Suprapubic skin (tissue), 4 donors: ENCODE data around the gene TMEM248. TPM values are rescaled to one million over a fixed set of nuclear protein-coding genes. Genes with fewer than 3 reads are reported as not detected.

ENCODE experiments used
- DNase-seq, 2 donors: peaks; one replicate each; pipeline ENCODE4 v3.0.0-alpha.2; 2019; ENCODE audit warnings: low spot score in 2 of 2
- H3K27ac ChIP-seq: fragments of 200-600 bp; sonication (generic); one replicate; pipeline ENCODE4 v1.5.1; 2019
- H3K27me3 ChIP-seq: fragments of 200-600 bp; sonication (generic); one replicate; pipeline ENCODE4 v1.5.1; 2019
- H3K36me3 ChIP-seq: fragments of 200-600 bp; sonication (generic); one replicate; pipeline ENCODE4 v1.5.1; 2019
- H3K4me1 ChIP-seq: fragments of 200-600 bp; sonication (generic); one replicate; pipeline ENCODE4 v1.5.1; 2019
- H3K4me3 ChIP-seq: fragments of 200-600 bp; sonication (generic); one replicate; pipeline ENCODE4 v1.5.1; 2019; ENCODE audit warnings: mild to moderate bottlenecking
- H3K9me3 ChIP-seq: fragments of 200-600 bp; sonication (generic); one replicate; pipeline ENCODE4 v1.5.1; 2019
- EP300 ChIP-seq: sonication (generic); formaldehyde crosslinking; IDR thresholded peaks from one replicate; pipeline ENCODE4 v1.6.1; 2017; ENCODE audit warnings: antibody characterized with exemption
- POLR2A ChIP-seq, 2 donors: fragments of 450-650 bp; IDR thresholded peaks; one replicate each; pipeline ENCODE4 v1.6.1; 2017; ENCODE audit warnings: antibody characterized with exemption in 2 of 2, mild to moderate bottlenecking in 2 of 2, moderate library complexity in 2 of 2
- POLR2AphosphoS5 ChIP-seq, 3 donors: sonication (generic); formaldehyde crosslinking; IDR thresholded peaks; one replicate each; pipeline ENCODE4 v1.6.1; 2017; ENCODE audit warnings: antibody characterized with exemption in 3 of 3
- WGBS: methylation state at CpG from one replicate; pipeline ENCODE4 v1.1.5; 2018; 5-methylcytosine and 5-hydroxymethylcytosine counted together
- total RNA-seq, 4 donors: library from RNA; depleted of rRNA; stranded (reverse); fragments of >200 nt; gene quantifications; one replicate each; pipeline ENCODE4 v1.1.0, GENCODE V29; 2016
- TF ChIP-seq, protein P1 (sequence below), 2 donors: fragments of 200-600 bp in 1 of 2; fragments of 450-650 bp in 1 of 2; sonication (generic) in 1 of 2; IDR thresholded peaks; one replicate each; pipeline ENCODE4 v1.5.1; 2016 to 2019; ENCODE audit warnings: antibody characterized with exemption in 2 of 2, mild to moderate bottlenecking in 1 of 2, moderate library complexity in 1 of 2

TMEM248 gene
- total RNA-seq, 4 donors from 2014 or later: 80.6 to 99.2 (median 91.0) TPM

DNA sequence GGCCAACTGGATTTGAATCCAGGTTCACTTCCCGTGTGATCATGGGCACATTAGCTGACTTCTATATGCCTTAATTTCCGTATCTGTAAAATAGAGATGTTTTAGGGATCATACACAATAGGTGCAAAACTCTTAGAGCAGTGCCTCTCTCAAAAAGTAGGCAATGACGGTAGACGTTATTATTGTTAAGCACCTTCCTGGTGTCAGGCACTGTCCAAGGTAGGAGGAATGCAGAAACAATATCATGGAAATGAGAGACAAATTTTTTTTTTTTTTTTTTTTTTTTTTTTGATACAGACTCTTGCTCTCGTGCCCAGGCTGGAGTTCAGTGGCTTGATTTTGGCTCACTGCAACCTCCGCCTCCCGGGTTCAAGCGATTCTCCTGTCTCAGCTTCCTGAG is 8.1 kb downstream of the TMEM248 start:
- Histone ChIP-seq H3K9me3 (no peaks in the 10 kb centered on the region), H3K27ac (no peak overlapping the region), H3K27me3 (no peaks in the 10 kb centered on the region), H3K36me3 (no peaks in the 10 kb centered on the region), H3K4me1 (peaks cover 39% of the 10 kb centered on the region), H3K4me3 (no peak overlapping the region)
- no peak for DNase-seq
- 85% methylated on average over 8 of the region's 8 CpGs for WGBS
- TF ChIP-seq, protein P1, sequence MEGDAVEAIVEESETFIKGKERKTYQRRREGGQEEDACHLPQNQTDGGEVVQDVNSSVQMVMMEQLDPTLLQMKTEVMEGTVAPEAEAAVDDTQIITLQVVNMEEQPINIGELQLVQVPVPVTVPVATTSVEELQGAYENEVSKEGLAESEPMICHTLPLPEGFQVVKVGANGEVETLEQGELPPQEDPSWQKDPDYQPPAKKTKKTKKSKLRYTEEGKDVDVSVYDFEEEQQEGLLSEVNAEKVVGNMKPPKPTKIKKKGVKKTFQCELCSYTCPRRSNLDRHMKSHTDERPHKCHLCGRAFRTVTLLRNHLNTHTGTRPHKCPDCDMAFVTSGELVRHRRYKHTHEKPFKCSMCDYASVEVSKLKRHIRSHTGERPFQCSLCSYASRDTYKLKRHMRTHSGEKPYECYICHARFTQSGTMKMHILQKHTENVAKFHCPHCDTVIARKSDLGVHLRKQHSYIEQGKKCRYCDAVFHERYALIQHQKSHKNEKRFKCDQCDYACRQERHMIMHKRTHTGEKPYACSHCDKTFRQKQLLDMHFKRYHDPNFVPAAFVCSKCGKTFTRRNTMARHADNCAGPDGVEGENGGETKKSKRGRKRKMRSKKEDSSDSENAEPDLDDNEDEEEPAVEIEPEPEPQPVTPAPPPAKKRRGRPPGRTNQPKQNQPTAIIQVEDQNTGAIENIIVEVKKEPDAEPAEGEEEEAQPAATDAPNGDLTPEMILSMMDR (IDR thresholded peaks at IDR 0.05): no peak
- TF ChIP-seq POLR2A (IDR thresholded peaks at IDR 0.05): no peak
- TF ChIP-seq EP300: no peak
- TF ChIP-seq POLR2AphosphoS5 (IDR thresholded peaks at IDR 0.05): no peak

DNA sequence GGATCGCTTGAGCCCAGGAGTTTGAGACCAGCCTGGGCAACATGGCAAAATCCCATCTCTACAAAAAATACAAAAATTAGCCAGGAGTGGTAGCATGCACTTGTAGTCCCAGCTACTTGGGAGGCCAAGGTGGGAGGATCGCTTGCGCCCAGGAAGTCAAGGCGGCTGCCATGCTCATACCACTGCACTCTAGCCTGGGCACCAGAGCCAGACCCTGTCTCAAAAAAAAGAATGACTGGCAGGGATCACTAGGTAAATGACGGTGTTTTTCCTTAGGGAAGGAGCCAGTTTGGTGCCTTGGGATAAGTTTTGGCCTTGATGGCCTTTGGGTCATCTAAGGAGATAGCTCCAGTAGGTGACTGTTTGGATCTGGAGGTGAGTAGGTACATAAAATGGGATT is 8.9 kb downstream of the TMEM248 start:
- no peak for DNase-seq
- Histone ChIP-seq H3K4me3 (no peak overlapping the region), H3K9me3 (no peaks in the 10 kb centered on the region), H3K4me1 (peaks cover 39% of the 10 kb centered on the region), H3K27ac (no peak overlapping the region), H3K27me3 (no peaks in the 10 kb centered on the region), H3K36me3 (no peaks in the 10 kb centered on the region)
- 98% methylated on average over 5 of the region's 5 CpGs for WGBS
- TF ChIP-seq POLR2A (IDR thresholded peaks at IDR 0.05) (no peak), EP300 (no peak)

DNA sequence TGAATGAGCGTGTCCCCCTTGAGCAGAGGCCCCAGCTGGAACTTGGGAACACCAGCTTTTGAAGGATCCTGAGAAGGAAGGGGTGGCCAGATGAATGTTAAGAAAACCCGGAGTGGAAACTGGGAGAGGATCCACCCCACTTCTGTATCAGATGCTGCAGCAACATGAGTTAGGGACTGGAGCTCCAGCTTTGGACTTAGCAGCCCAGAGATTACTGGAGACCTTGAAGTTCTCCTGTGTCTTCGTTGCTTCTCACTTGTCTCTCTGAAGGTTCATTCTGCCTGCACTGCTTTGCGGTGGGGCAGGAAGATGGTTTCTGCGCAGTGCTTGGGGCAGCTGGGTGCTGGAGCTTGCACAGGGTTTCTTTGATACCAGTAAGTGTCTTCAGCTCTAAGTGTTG is 9.3 kb downstream of the TMEM248 start:
- H3K4me3 ChIP-seq: no peak overlapping the region
- H3K27ac ChIP-seq: no peak overlapping the region
- TF ChIP-seq POLR2A (IDR thresholded peaks at IDR 0.05) (no peak), POLR2AphosphoS5 (IDR thresholded peaks at IDR 0.05) (no peak), EP300 (no peak)
- TF ChIP-seq, protein P1 (IDR thresholded peaks at IDR 0.05): no peak
- no peaks in the 10 kb centered on the region for H3K36me3 ChIP-seq
- H3K27me3 ChIP-seq: no peaks in the 10 kb centered on the region
- no peaks in the 10 kb centered on the region for H3K9me3 ChIP-seq
- DNase-seq: no peak
- WGBS: 63% methylated on average over 5 of the region's 5 CpGs
- H3K4me1 ChIP-seq: peaks cover 39% of the 10 kb centered on the region

DNA sequence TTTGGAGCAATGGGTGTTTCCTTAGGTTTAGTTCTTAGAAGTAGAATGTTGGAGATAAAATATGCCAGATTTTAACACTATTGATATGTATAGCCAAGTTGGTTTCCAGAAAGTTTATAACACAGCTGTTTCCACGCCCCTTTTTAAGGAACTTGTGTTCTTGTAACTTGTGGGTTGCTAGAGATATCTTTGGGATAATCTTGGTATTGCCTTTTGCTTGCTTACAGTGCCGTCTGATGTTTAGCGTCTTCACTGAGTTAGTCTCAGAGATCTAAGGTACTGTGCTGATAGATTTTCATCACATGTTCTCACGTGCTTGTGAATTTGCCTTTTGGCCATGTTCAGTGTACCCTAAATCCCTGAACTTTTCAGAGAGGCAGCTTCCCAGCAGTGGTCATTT is 12.4 kb downstream of the TMEM248 start:
- Histone ChIP-seq H3K4me1 (peaks cover 19% of the 10 kb centered on the region), H3K36me3 (peaks cover under 1% of the 10 kb centered on the region), H3K27me3 (no peaks in the 10 kb centered on the region), H3K4me3 (no peak overlapping the region), H3K27ac (no peak overlapping the region), H3K9me3 (no peaks in the 10 kb centered on the region)
- DNase-seq: no peak
- TF ChIP-seq POLR2AphosphoS5 (IDR thresholded peaks at IDR 0.05) (no peak), POLR2A (IDR thresholded peaks at IDR 0.05) (no peak), EP300 (no peak)
- TF ChIP-seq, protein P1 (IDR thresholded peaks at IDR 0.05): no peak
- 49% methylated on average over 4 of the region's 4 CpGs for WGBS

DNA sequence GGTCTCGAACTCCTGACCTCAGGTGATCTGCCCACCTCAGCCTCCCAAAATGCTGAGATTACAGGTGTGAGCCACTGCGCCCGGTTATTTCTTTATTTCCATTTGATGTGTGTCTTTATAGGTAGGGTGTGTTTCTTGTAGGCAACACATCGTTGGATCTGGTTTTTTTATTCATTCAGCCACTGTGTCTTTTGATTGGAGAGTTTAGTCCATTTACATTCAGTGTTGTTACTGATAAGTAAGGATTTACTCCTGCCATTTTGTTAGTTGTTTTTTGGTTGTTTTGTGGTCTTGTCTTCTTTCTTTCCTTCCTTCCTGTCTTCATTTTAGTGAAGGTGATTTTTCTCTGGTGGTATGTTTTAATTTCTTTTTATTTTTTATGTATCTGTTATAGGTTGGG is 16.9 kb downstream of the TMEM248 start:
- 98% methylated on average over 4 of the region's 4 CpGs for WGBS
- Histone ChIP-seq H3K27me3 (no peaks in the 10 kb centered on the region), H3K4me1 (peaks cover 7% of the 10 kb centered on the region), H3K9me3 (no peaks in the 10 kb centered on the region), H3K36me3 (peaks cover 28% of the 10 kb centered on the region), H3K27ac (no peak overlapping the region), H3K4me3 (no peak overlapping the region)
- no peak for TF ChIP-seq EP300
- no peak for TF ChIP-seq POLR2AphosphoS5 (IDR thresholded peaks at IDR 0.05)
- TF ChIP-seq POLR2A (IDR thresholded peaks at IDR 0.05): no peak
- TF ChIP-seq, protein P1 (IDR thresholded peaks at IDR 0.05): no peak
- no peak for DNase-seq

DNA sequence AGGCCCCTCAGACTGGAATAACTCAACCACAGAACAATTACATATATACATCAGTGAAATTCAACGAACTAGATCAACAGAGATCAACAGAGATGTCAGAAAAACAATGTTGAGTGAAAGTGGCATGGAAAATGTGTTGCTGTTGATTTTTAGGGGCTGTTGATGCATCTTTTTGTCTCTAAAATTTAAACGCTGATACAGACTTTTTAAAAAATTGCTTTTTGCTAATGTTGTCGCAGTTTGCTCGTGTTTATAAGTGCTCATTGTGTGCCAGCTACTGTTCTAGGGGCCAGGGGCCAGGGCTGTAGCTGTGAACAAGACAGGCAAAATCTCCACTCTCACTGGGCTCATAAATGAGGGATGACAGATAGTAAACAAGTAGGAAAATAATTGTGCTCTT is 18.3 kb downstream of the TMEM248 start:
- no peak overlapping the region for H3K27ac ChIP-seq
- no peaks in the 10 kb centered on the region for H3K4me1 ChIP-seq
- no peaks in the 10 kb centered on the region for H3K9me3 ChIP-seq
- peaks cover 42% of the 10 kb centered on the region for H3K36me3 ChIP-seq
- no peak overlapping the region for H3K4me3 ChIP-seq
- no peak for DNase-seq
- TF ChIP-seq, protein P1 (IDR thresholded peaks at IDR 0.05): no peak
- TF ChIP-seq POLR2A (IDR thresholded peaks at IDR 0.05) (no peak), POLR2AphosphoS5 (IDR thresholded peaks at IDR 0.05) (no peak), EP300 (no peak)
- no peaks in the 10 kb centered on the region for H3K27me3 ChIP-seq
- 91% methylated on average over 4 of the region's 4 CpGs for WGBS
